Fibroblast of skin of right biceps (primary cell): ENCODE data around the gene LONRF3.

Experiments
- DNase-seq: peaks from one replicate; pipeline ENCODE4 v3.0.0-alpha.2; 2013

Gene LONRF3

DNA sequence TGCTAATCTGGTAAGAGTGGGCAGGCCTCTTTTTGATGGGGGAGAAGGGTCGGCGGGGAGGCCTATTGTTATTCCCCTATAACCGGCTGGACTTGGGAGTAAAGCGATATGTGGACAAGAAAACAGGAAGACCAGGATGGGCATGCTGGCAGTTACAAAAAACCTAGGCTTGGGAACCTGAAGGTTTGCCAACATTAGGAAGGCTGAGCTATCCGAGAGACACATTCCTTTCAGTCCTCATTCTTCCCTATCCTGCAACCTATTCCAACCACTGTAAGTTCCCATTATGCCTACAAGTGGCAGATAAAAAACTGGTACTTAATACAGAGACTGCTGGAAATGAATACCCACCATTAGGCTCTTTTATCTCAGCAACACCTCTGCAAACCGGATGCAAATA lies 66.0 kb downstream of the LONRF3 start:
- no peak for DNase-seq

DNA sequence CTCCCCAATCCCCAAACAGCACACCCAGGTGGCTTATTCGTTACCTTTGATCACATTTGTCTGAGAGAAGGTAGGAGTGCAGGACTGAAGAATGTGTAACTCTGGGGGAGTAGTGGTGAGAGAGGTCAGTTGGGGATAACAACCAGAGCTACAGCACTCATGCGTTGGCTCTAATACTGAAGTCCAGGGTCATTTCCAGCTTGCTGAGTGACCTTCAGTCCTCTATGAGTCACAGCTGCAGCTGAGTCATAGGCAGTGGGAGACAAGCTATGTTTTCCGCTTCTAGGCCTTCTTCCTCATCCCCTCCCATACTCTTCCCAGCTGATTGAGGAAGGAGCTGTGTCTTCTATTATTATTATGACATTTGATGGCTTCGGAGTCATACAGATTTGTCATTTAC lies 66.8 kb downstream of the LONRF3 start:
- peak; percentile 48 for DNase-seq

DNA sequence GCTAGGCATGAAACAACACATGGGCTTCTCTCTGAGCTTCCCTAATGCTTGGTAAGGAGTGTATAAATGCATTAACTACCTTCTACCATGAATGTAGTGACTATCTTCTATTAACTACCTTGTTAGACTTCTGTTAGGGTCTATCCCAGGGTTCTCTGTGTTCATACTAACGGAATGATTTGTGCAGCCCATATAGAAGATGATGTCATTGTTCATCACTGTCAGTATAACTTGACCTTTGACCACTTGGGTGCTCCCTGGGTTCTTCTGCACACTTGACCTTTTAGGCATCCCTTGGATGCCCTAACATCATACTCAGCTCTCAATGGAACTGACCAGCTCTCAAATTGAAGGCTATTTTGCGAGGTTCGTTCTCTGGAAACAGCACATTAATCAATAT lies 67.6 kb downstream of the LONRF3 start:
- DNase-seq = no peak

DNA sequence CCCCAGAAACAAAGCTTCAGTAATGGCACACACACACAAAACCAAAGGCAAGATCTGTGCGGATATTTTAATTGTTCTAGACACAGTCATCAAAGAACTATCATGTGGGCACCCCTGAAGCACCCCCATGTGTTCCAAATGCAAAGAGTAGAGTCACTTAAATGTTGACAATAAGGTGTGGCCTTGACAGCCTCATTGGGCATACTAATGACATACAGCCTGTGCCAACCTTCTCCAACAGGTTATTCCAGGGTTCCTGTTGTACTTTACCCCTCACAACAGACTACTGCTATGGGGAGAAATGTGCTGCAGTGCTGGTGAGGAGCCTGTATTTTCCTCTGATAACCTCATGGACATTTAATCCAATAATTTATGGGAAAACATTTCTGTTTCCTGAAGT lies 68.6 kb downstream of the LONRF3 start:
- no peak for DNase-seq

DNA sequence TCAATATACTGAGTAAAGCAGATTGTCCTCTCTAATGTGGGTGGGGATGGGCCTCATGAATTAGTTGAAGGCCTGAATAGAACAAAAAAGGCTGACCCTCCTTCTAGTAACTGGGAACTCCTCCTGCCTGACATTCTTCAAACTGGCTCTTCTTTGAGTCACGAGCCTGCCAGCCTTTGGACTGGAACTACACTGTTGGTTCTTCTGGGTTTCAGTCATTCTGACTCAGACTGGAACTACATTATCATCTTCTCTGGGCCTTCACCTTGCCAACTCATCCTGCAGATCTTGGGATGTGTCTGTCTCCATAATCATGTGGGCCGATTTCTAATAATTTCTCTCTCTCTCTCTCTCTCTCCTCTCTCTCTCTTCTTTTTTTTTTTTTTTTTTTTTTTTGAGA lies 71.5 kb downstream of the LONRF3 start:
- DNase-seq = no peak

DNA sequence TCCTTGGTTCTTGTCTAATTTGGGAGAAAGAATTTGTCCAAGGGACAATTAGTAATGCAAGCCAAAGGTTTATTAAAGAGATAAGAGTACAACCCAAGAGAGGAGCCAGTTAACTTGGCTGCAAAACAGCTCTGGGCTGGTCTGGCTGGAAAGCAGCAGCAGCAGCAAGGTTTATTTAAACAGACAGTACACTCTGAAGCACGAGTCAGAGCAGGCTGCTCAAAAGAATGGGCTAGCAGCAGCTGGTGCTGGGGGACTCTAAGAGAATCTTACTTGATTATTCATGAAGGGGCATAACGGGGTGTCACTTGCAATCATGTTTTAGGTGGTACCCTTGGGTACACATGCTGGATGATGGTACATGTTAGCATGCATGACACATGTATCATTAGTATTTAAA lies 81.3 kb downstream of the LONRF3 start:
- no peak for DNase-seq

DNA sequence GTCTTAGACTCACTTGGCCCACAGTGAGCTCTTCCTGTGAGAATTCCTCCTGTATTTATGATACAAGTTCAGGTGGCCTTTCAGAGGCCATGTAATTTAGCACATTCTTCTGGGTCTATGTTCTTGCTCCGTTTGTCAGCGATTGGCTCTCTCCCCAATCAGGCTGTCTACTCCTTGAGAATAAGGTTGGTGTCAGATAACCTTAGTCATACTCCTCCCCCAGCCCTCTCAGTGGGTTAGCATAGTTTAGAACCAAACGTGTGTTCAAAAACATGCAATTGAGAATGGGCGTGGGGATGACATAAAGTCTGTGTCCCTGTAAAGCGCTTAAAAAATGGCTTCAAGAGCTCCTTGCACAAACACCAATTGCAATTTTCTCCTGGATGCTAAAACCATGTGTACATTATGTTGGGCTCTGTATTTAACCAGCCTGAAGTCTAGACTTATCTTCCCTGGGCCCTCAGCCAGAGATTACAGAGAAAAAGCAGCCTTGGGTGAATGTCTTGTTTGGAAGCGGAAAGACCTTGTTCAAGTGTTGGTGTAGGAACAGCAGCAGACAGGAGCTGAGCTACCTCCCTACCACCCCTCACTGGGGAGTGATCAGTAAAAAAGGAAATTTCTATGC lies 88.4 kb downstream of the LONRF3 start:
- DNase-seq = peak; percentile 42

DNA sequence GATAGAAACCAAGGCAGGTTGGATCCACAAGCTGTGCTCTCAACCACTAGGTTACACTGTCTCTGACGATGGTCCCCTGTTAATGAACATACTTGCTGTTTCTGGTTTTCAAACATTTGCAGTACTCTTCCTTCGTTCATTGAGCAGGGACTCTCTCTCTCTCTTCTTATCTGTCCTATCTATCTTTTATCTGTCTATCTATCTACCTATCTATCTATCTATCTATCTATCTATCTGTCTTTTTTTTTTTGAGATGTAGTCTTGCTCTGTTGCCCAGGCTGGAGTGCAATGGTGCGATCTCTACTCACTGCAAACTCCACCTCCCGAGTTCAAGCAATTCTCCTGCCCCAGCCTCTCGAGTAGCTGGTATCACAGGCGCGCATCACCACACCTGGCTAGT lies 89.0 kb downstream of the LONRF3 start:
- DNase-seq = no peak

DNA sequence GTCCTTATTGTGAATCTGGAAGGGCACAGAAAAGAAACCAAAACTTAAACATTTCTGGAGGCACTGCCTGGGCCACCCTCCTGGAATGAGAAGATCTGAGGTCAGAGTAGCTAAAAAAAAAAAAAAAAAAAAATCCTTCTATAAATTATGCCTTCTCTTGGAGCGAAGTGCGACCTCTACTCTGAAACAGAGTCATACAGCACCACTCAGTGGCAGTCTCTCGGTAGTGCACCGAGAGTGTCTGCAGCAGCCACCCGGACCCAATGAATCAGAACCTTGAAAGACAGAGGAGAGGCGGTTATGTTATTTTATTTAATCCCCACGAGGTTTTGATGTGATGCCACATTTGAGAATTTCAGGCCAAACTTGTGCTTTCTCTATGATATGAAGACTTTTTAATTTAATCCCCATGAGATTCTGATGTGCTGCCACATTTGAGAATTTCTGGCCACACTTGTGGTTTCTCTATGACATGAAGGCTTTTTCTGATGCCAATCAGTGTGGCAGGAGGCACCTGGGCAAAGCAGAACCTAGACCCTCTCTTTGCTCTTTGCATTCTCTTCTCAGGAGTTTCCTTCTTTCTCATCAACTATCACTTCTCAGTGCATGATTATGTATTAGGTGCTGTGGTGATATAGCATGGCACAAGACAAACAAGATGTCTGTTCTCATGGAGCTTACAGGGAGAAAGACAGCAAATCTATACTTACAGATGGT lies 92.8 kb downstream of the LONRF3 start:
- DNase-seq = peak; percentile 46
